HCT116 (cell line): ENCODE data around the gene HECW1. TPM values are rescaled to one million over a fixed set of nuclear protein-coding genes. Genes with fewer than 3 reads are reported as not detected.

ENCODE experiments used
- ATAC-seq: fragments of 200-7000 bp; cut with Tn5 transposase; 2 replicates; pipeline ENCODE4 v1.9.1; 2020; ENCODE audit warnings: mild to moderate bottlenecking, moderate library complexity
- BruUV-seq: library from RNA; stranded (reverse); fragments of 400-500 nt; replicated peaks from 2 replicates; lab custom pipeline; 2021; lab: Mats Ljungman, UMichigan
- CTCF ChIA-PET: fragments of 300-600 bp; sonication (Branson Sonifier 250); formaldehyde crosslinking; loops from one replicate; lab custom pipeline; 2021; ENCODE audit warnings: antibody characterized with exemption; lab: Charles Lee
- POLR2A ChIA-PET: fragments of 300-600, 350-600 bp; sonication (Branson Sonifier 250); formaldehyde crosslinking; loops from one replicate; lab custom pipeline; 2021; ENCODE audit warnings: antibody characterized with exemption; lab: Charles Lee
- RAD21 ChIA-PET, 2 experiments: fragments of 300-600 bp; sonication (Branson Sonifier 250); formaldehyde crosslinking; loops; one replicate each; lab custom pipeline; 2023; ENCODE audit warnings: low total read pairs in 2 of 2; ENCODE audit not compliant: uncharacterized antibody in 2 of 2, unreplicated experiment in 2 of 2, low non-redundant PET in 1 of 2; lab: Charles Lee
- DNase-seq: peaks from one replicate; pipeline ENCODE4 v3.0.0-alpha.2; 2010; ENCODE audit warnings: low read depth, low spot score
- H2AFZ ChIP-seq: fragments of 200-600 bp; shearing (Covaris generic), sonication (generic); 2 replicates; pipeline ENCODE4 v1.6.1; 2017; ENCODE audit warnings: low read depth, mixed run types, mixed read lengths, antibody characterized with exemption, low read length; ENCODE audit not compliant: poor library complexity, severe bottlenecking
- H3K27ac ChIP-seq: 2 replicates; pipeline ENCODE4 v1.5.1; 2012; ENCODE audit warnings: low read depth, low read length
- H3K27me3 ChIP-seq: fragments of 200-600 bp; sonication (generic); 2 replicates; pipeline ENCODE4 v1.6.1; 2016; ENCODE audit warnings: mixed run types, low read length, mixed read lengths; ENCODE audit not compliant: insufficient read depth
- H3K36me3 ChIP-seq, 2 experiments: fragments of 200-500 bp in 1 of 2; fragments of 200-600 bp in 1 of 2; sonication (Bioruptor generic) in 1 of 2; sonication (generic) in 1 of 2; 2 replicates each; pipeline versions ENCODE4 v1.5.1 to v1.6.1; 2014 to 2016; ENCODE audit warnings: low read length in 2 of 2, inconsistent platforms in 1 of 2, mixed read lengths in 1 of 2, mixed run types in 1 of 2; ENCODE audit not compliant: insufficient read depth in 2 of 2, control insufficient read depth in 1 of 2
- H3K4me1 ChIP-seq, 2 experiments: fragments of 200-600 bp in 1 of 2; sonication (generic) in 1 of 2; 2 replicates each; pipeline versions ENCODE4 v1.5.1 to v1.6.1; 2012 to 2017; ENCODE audit warnings: low read length in 2 of 2, inconsistent platforms in 1 of 2, mild to moderate bottlenecking in 1 of 2, mixed read lengths in 1 of 2, mixed run types in 1 of 2, moderate library complexity in 1 of 2; ENCODE audit not compliant: insufficient read depth in 2 of 2, control insufficient read depth in 1 of 2
- H3K4me2 ChIP-seq: fragments of 200-600 bp; sonication (generic); 2 replicates; pipeline ENCODE4 v1.6.1; 2017; ENCODE audit warnings: mixed run types, low read length, mixed read lengths
- H3K4me3 ChIP-seq, 2 experiments: fragments of 200-600 bp in 1 of 2; sonication (generic) in 1 of 2; replicated peaks in 1 of 2; 2 replicates each; pipeline ENCODE4 v1.5.1; 2011 to 2016; ENCODE audit warnings: low read length in 2 of 2, control low read depth in 1 of 2, low read depth in 1 of 2, mild to moderate bottlenecking in 1 of 2, mixed read lengths in 1 of 2, mixed run types in 1 of 2
- H3K79me2 ChIP-seq: fragments of 200-600 bp; sonication (generic); 2 replicates; pipeline ENCODE4 v1.6.1; 2017; ENCODE audit warnings: mild to moderate bottlenecking, mixed run types, low read length, moderate library complexity, mixed read lengths; ENCODE audit not compliant: insufficient read depth
- H3K9ac ChIP-seq: fragments of 200-600 bp; sonication (generic); 2 replicates; pipeline ENCODE4 v1.6.1; 2016; ENCODE audit warnings: low read length, mixed read lengths
- H3K9me2 ChIP-seq: fragments of 200-600 bp; sonication (generic), shearing (Covaris generic); 2 replicates; pipeline ENCODE4 v1.6.1; 2017; ENCODE audit warnings: mixed run types, mild to moderate bottlenecking, moderate library complexity; ENCODE audit not compliant: insufficient read depth
- H3K9me3 ChIP-seq, 2 experiments: fragments of 200-500 bp in 1 of 2; fragments of 200-600 bp in 1 of 2; sonication (Bioruptor generic) in 1 of 2; sonication (generic) in 1 of 2; 2 replicates each; pipeline ENCODE4 v1.6.1; 2014 to 2017; ENCODE audit warnings: low read length in 2 of 2, mixed read lengths in 2 of 2, inconsistent platforms in 1 of 2, low read depth in 1 of 2, mild to moderate bottlenecking in 1 of 2, mixed run types in 1 of 2, moderate library complexity in 1 of 2; ENCODE audit not compliant: control insufficient read depth in 1 of 2, insufficient read depth in 1 of 2
- H4K20me1 ChIP-seq: fragments of 200-600 bp; sonication (generic), shearing (Covaris generic); 2 replicates; pipeline ENCODE4 v1.6.1; 2017; ENCODE audit warnings: mixed run types, mild to moderate bottlenecking, moderate library complexity; ENCODE audit not compliant: insufficient read depth
- ATF3 ChIP-seq: IDR thresholded peaks from 2 replicates; pipeline ENCODE4 v1.6.1; 2012
- EGR1 ChIP-seq: IDR thresholded peaks from 2 replicates; pipeline ENCODE4 v1.6.1; 2012; ENCODE audit warnings: low read depth
- ELF1 ChIP-seq: IDR thresholded peaks from 2 replicates; pipeline ENCODE4 v1.6.1; 2012; ENCODE audit warnings: low read depth, borderline replicate concordance
- EZH2phosphoT487 ChIP-seq: fragments of 200-600 bp; IDR thresholded peaks from 2 replicates; pipeline ENCODE4 v1.6.1; 2018; ENCODE audit warnings: antibody characterized with exemption, borderline replicate concordance
- JUND ChIP-seq: IDR thresholded peaks from 2 replicates; pipeline ENCODE4 v1.6.1; 2012
- MAX ChIP-seq: IDR thresholded peaks from 2 replicates; pipeline ENCODE4 v1.6.1; 2012
- REST ChIP-seq: IDR thresholded peaks from 2 replicates; pipeline ENCODE4 v1.6.1; 2012; ENCODE audit warnings: low read depth
- SRF ChIP-seq: IDR thresholded peaks from 2 replicates; pipeline ENCODE4 v1.6.1; 2012; ENCODE audit warnings: low read depth
- TCF7L2 ChIP-seq: IDR thresholded peaks from 2 replicates; pipeline ENCODE4 v1.7.0; 2011; ENCODE audit warnings: borderline replicate concordance, inconsistent platforms; ENCODE audit not compliant: insufficient read depth, insufficient read length; ENCODE audit errors: extremely low read depth
- ZBTB33 ChIP-seq: IDR thresholded peaks from 2 replicates; pipeline ENCODE4 v1.6.1; 2011; ENCODE audit warnings: mild to moderate bottlenecking, low read length, moderate library complexity; ENCODE audit not compliant: insufficient replicate concordance; ENCODE audit errors: extremely low read depth
- ZFX ChIP-seq: fragments of 450-650 bp; IDR thresholded peaks from 2 replicates; pipeline ENCODE4 v1.6.1; 2017
- ZNF274 ChIP-seq: fragments of 200-500 bp; sonication (Bioruptor generic); IDR thresholded peaks from 2 replicates; pipeline ENCODE4 v1.6.1; 2014; ENCODE audit warnings: mild to moderate bottlenecking, low read depth, low read length, inconsistent platforms
- intact Hi-C: fragments of 100-400 bp; cut with micrococcal nuclease; formaldehyde crosslinking; loops from 2 replicates; pipeline ENCODE4 v1.10.0; 2022
- total RNA-seq: library from RNA; stranded (reverse); gene quantifications from one replicate; pipeline ENCODE4 v1.2.1, GENCODE V29; 2021; ENCODE audit not compliant: unreplicated experiment

Gene HECW1
- total RNA-seq, 1 experiment from 2014 or later, result 5.6 TPM

- no peaks in the 10 kb centered on the region; a peak in 1 of 4 replicates for H3K9me3 ChIP-seq
- H3K27ac ChIP-seq, result no peak overlapping the region
- TF ChIP-seq TCF7L2, result no peak
- TF ChIP-seq ZNF274, result no peak
- TF ChIP-seq EGR1, result no peak
- no peak for TF ChIP-seq ZBTB33
- no peak for TF ChIP-seq REST
- TF ChIP-seq ATF3, result no peak
- TF ChIP-seq ELF1, result no peak
- TF ChIP-seq ZFX, result no peak
- no peak for TF ChIP-seq SRF
- TF ChIP-seq EZH2phosphoT487, result no peak
- no peak for TF ChIP-seq JUND
- no peak for TF ChIP-seq MAX
- RAD21 ChIA-PET, result no interaction called here
- H4K20me1 ChIP-seq, result no peaks in the 10 kb centered on the region
- no peak overlapping the region for H2AFZ ChIP-seq
- no peak overlapping the region for H3K4me3 ChIP-seq
- POLR2A ChIA-PET, result no interaction called here
- no peaks in the 10 kb centered on the region for H3K4me1 ChIP-seq
- no peak overlapping the region for H3K4me2 ChIP-seq
- BruUV-seq, result no TSS peak
- no peaks in the 10 kb centered on the region for H3K36me3 ChIP-seq
- H3K27me3 ChIP-seq, result 0 out of 2 replicates have a peak, but pooled peaks cover 3% of the 10 kb centered on the region
- DNase-seq (no peak), ATAC-seq (no peak)
- CTCF ChIA-PET, result no interaction called here
- H3K9me2 ChIP-seq, result no peaks in the 10 kb centered on the region
- H3K79me2 ChIP-seq, result no peaks in the 10 kb centered on the region
- H3K9ac ChIP-seq, result no peak overlapping the region
- intact Hi-C loops, result no loop called here
Measured at GRCh38 chr7:43552122-43552521, 439.7 kb downstream of the HECW1 start.
